Putamen (tissue), 1 donor: Measurements from ENCODE around the gene CLEC4M.
"Not testable (repeated sequence)": the region's sequence is repeated elsewhere in the genome, so short reads cannot be mapped to it uniquely, and the experiment has no call there.

Source experiments
- DNase-seq: peaks from one replicate; pipeline ENCODE4 v3.0.0-alpha.2; 2016; ENCODE audit warnings: low spot score

The CLEC4M gene

GRCh38 chr19:7773841-7774240 is 10.8 kb downstream of the CLEC4M start:
- no peak for DNase-seq

GRCh38 chr19:7775761-7776160 is 12.7 kb downstream of the CLEC4M start:
- no peak for DNase-seq

- DNase-seq = no peak
Measured at GRCh38 chr19:7778081-7778480, 15.0 kb downstream of the CLEC4M start.

GRCh38 chr19:7779631-7780486 is 16.8 kb downstream of the CLEC4M start:
- DNase-seq = no peak

GRCh38 chr19:7781157-7781556 is 18.1 kb downstream of the CLEC4M start:
- no peak for DNase-seq

GRCh38 chr19:7783991-7784423 is 21.0 kb downstream of the CLEC4M start:
- DNase-seq = no peak

- DNase-seq = no peak
Measured at GRCh38 chr19:7784856-7785255, 21.8 kb downstream of the CLEC4M start.

GRCh38 chr19:7787141-7787540 is 24.1 kb downstream of the CLEC4M start:
- DNase-seq = no peak

GRCh38 chr19:7787602-7788177 is 24.6 kb downstream of the CLEC4M start:
- DNase-seq = no peak

GRCh38 chr19:7788178-7788932 is 25.3 kb downstream of the CLEC4M start:
- no peak for DNase-seq

GRCh38 chr19:7788933-7789323 is 25.9 kb downstream of the CLEC4M start:
- no peak for DNase-seq

GRCh38 chr19:7789447-7789846 is 26.4 kb downstream of the CLEC4M start:
- no peak for DNase-seq

- no peak for DNase-seq
Measured at GRCh38 chr19:7790416-7790815, 27.4 kb downstream of the CLEC4M start.

GRCh38 chr19:7792281-7792680 is 29.2 kb downstream of the CLEC4M start:
- DNase-seq = no peak

GRCh38 chr19:7792701-7793100 is 29.7 kb downstream of the CLEC4M start:
- DNase-seq = not testable (repeated sequence)

GRCh38 chr19:7793493-7793892 is 30.4 kb downstream of the CLEC4M start:
- no peak for DNase-seq

- DNase-seq = no peak
Measured at GRCh38 chr19:7795555-7796161, 32.6 kb downstream of the CLEC4M start.

- DNase-seq = peak; percentile 50
Measured at GRCh38 chr19:7799640-7800355, 36.8 kb downstream of the CLEC4M start.

- DNase-seq = no peak
Measured at GRCh38 chr19:7801020-7801570, 38.1 kb downstream of the CLEC4M start.

GRCh38 chr19:7806234-7806633 is 43.2 kb downstream of the CLEC4M start:
- no peak for DNase-seq

- no peak for DNase-seq
Measured at GRCh38 chr19:7806876-7807275, 43.8 kb downstream of the CLEC4M start.
